Motor neuron (in vitro differentiated cells): ENCODE data around the gene PRKN. TPM values are rescaled to one million over a fixed set of nuclear protein-coding genes. Genes with fewer than 3 reads are reported as not detected.

Source experiments
- ATAC-seq, 8 experiments: fragments of 200-7000 bp; cut with Tn5 transposase; replicated peaks in 6 of 8; 2 replicates each; pipeline ENCODE4 v1.8.0; 2021; ENCODE audit warnings: mild to moderate bottlenecking in 8 of 8, moderate library complexity in 8 of 8
- H3K27ac ChIP-seq, 2 donors: fragments of 250-450 bp; sonication (Bioruptor Pico); 2 replicates each; pipeline ENCODE4 v1.9.0; 2021; ENCODE audit warnings: antibody characterized with exemption in 2 of 2, mild to moderate bottlenecking in 2 of 2, moderate library complexity in 1 of 2
- H3K4me1 ChIP-seq, 2 donors: fragments of 250-450 bp; sonication (Bioruptor Pico); replicated peaks in 1 of 2; 2 replicates each; pipeline ENCODE4 v1.6.1; 2021; ENCODE audit warnings: antibody characterized with exemption in 2 of 2, mild to moderate bottlenecking in 2 of 2, moderate library complexity in 1 of 2
- H3K4me3 ChIP-seq, 5 donors: fragments of 250-450 bp; sonication (Bioruptor Pico); 2 replicates each; pipeline ENCODE4 v1.9.0; 2021; ENCODE audit warnings: antibody characterized with exemption in 5 of 5, mild to moderate bottlenecking in 5 of 5, moderate library complexity in 4 of 5
- WGBS, 10 experiments: fragments of 450-650 bp; shearing (Covaris generic); methylation state at CpG; one replicate each; pipeline ENCODE4 v1.0.0; 2022; 5-methylcytosine and 5-hydroxymethylcytosine counted together
- in situ Hi-C, 9 experiments: fragments of 400-800 bp; cut with MboI; loops; one replicate each; pipeline ENCODE4 v1.15.0; 2021; ENCODE audit warnings: low sequenced_read_pairs in 9 of 9, low pct_unique_long_range_greater_than_20kb in 2 of 9; ENCODE audit not compliant: unreplicated experiment in 9 of 9
- total RNA-seq, 8 experiments: library from RNA; unstranded; fragments of 300-600 nt; gene quantifications; 2 replicates each; pipeline versions ENCODE4 v1.2.3 to v1.2.4, GENCODE V29; 2022

Gene PRKN
- total RNA-seq, 8 experiments from 2014 or later, result 0.71 to 8.1 (median 2.9) TPM

DNA sequence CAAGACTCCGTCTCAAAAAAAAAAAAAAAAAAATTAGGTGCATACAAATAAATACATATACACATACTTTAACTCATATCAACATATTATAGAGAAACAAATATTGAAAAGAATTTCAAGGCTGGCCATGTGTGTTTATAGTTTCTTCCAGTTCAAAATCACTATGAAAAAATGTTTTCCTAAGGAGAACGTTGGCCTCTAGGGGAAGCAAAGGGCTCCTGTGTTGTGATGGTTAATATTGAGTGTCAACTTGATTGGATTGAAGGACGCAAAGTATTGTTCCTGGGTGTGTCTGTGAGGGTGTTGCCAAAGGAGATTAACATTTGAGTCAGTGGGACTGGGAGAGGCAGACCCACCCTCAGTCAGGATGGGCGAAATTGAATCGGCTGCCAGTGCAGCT is 1271.7 kb downstream of the PRKN start:
- H3K4me1 ChIP-seq, result peaks cover 6 to 7% of the 10 kb centered on the region in 2 donors
- ATAC-seq, result no peak
- no peak overlapping the region for H3K4me3 ChIP-seq
- in situ Hi-C loops, result no loop called here
- WGBS, 10 experiments, result 29 to 100% (median 55%) methylated on average over 1 to 4 of the region's 5 CpGs; no CpG with 5 or more reads in 4 of the 10 experiments
- no peak overlapping the region for H3K27ac ChIP-seq

DNA sequence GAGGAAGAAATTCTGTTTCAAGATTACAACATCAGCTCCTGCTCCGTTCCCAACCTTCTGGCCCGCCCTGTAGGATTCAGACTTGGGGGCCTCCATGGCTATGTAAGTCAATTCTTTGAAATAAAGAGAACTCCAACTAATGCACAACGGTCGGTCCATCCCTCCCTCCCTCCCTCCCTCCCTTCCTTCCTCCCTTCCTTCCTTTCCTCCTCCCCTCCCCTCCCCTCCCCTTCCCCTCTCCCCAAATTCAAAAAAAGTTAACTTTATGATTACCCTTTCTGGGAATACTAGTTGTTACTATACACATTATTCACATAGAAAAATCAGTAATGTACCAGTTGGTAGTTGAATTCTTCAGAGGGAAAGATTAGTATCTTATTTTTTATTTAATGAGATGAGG is 1274.0 kb downstream of the PRKN start:
- in situ Hi-C loops, result no loop called here
- 33 to 100% (median 84%) methylated on average over 1 to 2 of the region's 4 CpGs; no CpG with 5 or more reads in 4 of the 10 experiments for WGBS, 10 experiments
- ATAC-seq, result no peak
- H3K27ac ChIP-seq, result no peak overlapping the region
- H3K4me1 ChIP-seq, result peaks cover 6% of the 10 kb centered on the region in 2 donors
- H3K4me3 ChIP-seq, result no peak overlapping the region

DNA sequence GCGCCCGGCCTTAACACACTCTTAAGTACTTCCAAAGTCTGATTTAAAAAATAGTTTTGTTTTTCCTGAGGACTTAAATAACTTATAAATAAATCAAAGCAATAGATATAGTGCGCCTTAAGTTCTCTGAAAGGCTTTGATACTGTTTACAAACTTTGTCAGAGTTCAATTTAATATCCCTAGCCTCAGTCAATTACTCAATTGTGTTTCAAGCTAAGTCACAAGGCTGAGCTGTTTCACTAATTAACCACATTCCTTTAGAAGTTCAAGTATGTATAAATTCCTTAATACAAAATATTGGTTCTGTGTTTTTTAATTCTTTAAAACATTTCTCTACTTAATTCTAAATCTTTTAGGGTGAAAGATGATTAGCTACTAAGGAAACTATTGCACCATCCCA is 1275.3 kb downstream of the PRKN start:
- in situ Hi-C loops, result no loop called here
- H3K4me1 ChIP-seq, result no peaks in the 10 kb centered on the region
- no peak overlapping the region for H3K27ac ChIP-seq
- H3K4me3 ChIP-seq, result no peak overlapping the region
- WGBS, 10 experiments, result 83 to 100% (median 93%) methylated on average over 1 to 3 of the region's 3 CpGs; no CpG with 5 or more reads in 2 of the 10 experiments
- no peak for ATAC-seq

DNA sequence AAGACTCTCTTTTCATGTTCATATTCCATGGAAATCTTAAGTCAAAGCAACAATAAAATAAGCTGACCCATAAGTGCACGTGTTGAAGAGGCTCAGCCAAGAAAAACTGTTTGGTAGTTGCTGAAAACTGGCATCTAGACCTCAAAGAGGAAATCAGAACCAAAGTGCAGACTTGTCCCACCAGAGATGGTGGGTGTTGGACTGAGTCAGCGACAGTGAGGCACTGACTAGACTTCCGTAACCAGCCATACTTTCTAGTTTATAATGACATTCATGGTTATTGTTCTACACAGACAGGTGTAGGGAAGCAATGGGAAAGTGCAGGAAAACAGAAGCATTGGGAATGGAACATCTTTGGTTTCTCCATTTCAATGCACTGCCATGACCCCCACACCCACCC is 1278.0 kb downstream of the PRKN start:
- no peak overlapping the region for H3K27ac ChIP-seq
- WGBS, 10 experiments, result 43 to 100% (median 94%) methylated on average over 1 to 3 of the region's 3 CpGs; no CpG with 5 or more reads in 3 of the 10 experiments
- in situ Hi-C loops, result no loop called here
- ATAC-seq, result no peak
- peaks cover 12 to 17% of the 10 kb centered on the region in 2 donors for H3K4me1 ChIP-seq
- H3K4me3 ChIP-seq, result no peak overlapping the region

DNA sequence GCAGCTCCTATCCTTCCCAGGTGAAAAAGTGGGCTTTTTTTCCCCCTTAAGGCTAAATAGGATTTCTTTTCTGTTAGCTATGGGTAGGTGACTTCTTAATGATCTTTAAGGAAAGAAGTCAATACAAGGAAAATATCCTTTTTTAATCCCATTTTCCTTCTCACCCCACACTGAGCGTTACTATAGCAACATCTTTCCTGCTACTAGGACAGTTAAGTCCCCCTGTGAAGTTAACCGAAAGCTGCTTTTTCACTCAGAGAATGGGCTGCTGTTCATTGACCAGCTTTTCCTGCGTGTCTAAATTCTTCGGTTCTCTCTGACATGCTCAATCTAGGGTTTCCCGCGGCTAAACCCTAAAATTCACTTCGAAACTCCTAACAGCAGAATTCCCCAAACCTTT is 1280.6 kb downstream of the PRKN start:
- no peak for ATAC-seq
- Histone ChIP-seq H3K27ac (no peak overlapping the region), H3K4me3 (no peak overlapping the region), H3K4me1 (peaks cover 21 to 23% of the 10 kb centered on the region in 2 donors)
- WGBS, 10 experiments, result 69 to 100% (median 84%) methylated on average over 1 to 7 of the region's 7 CpGs; no CpG with 5 or more reads in 1 of the 10 experiments
- in situ Hi-C loops, result no loop called here

DNA sequence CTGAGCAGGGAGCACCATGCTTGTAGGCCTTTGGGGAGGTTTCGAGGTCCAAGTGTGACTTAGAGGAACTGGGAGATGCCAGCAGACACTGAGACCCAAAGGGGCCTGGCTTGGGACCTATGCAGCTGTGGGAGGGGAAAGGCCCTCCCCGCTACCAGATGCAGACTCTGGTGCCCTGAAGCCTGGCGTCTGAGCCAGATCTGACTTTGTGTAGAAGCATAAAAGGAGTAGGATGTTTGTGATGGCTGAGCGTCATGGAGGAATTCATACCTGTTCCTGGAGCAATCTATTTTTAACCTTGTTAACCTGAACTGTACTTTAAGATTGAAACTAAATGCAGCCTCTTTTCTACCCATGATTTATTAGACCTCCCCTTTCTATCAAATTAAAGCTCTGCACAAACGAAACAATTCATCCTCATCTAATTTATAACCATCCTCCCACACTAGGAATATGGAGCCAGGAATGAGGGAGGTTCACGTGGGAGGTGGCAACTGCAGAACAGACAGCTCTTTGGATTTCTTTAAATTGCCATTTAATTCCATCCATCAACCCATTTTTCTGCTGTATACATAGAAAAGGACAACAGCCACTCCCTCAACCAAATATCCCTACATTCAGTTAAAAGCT is 1281.2 kb downstream of the PRKN start:
- ATAC-seq, result no peak
- WGBS, 10 experiments, result 20 to 100% (median 71%) methylated on average over 1 to 5 of the region's 6 CpGs; no CpG with 5 or more reads in 3 of the 10 experiments
- Histone ChIP-seq H3K4me1 (peaks cover 21 to 23% of the 10 kb centered on the region in 2 donors), H3K4me3 (no peak overlapping the region), H3K27ac (no peak overlapping the region)
- in situ Hi-C loops, result no loop called here

DNA sequence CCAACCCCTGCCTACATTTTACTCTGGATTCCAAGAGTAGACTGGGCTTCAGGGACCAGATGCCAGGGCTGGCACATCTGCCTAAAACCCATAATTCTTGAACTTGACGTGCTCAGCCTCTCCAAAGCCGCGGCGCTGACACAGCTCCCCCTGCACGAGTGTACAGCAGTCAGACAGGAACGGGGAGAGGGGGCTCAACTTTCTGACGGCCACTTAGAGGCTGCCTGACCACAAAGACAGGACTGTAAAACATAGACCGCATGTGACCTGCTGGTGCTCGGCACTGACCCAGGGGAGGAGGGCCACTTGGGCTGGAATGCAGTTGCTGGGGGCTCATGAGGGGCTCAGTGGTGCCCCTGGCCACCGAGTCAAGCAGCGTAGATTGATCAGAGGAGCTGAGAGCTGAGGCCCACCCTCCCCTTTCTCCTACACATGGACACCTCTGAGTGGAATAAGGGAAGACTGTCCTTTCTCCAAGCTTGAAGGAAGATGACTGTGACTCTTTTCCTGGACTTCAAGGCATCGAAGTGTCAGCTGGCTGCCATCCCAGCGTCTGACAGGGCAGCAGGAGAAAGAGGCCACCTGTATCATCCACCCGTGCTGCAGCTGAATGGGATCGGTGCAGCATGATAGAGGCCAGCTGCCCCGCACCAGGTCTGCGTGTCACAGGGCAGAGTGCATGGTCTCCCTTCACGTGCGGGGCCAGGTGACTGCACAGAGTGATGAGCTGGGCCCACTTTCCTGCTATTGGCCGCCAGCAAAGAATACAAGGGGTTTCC is 1282.4 kb downstream of the PRKN start:
- Histone ChIP-seq H3K4me1 (peaks cover 21 to 23% of the 10 kb centered on the region in 2 donors), H3K4me3 (no peak overlapping the region), H3K27ac (no peak overlapping the region)
- in situ Hi-C loops, result no loop called here
- 63 to 100% (median 75%) methylated on average over 1 to 15 of the region's 20 CpGs; no CpG with 5 or more reads in 4 of the 10 experiments for WGBS, 10 experiments
- ATAC-seq, result peak in 5 of 8 experiments; percentile 42 to 59 (median 54)

DNA sequence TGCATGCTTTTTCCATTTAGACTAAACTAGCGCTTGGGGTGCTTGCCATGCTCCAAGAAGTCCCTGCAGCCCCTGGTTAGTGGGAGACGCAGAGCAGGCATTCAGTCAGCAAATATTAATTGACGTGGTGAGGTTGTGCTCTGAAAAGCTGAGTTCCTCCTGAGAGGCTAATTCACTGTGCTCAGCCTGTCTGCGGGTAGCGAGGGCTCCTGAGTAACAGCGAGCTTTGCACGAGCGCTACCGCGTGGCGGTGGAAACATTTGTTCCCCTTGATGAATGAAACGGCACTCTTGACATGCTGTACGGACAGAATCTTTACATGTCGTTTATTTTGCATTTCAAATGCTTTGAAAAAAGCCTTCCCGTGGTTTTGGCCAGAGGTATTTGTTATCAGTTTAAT is 1283.1 kb downstream of the PRKN start:
- peak overlapping the region in 1 of 2 donors; percentile 4 for H3K27ac ChIP-seq
- H3K4me3 ChIP-seq, result no peak overlapping the region
- 13 to 93% (median 39%) methylated on average over 1 to 13 of the region's 15 CpGs for WGBS, 10 experiments

DNA sequence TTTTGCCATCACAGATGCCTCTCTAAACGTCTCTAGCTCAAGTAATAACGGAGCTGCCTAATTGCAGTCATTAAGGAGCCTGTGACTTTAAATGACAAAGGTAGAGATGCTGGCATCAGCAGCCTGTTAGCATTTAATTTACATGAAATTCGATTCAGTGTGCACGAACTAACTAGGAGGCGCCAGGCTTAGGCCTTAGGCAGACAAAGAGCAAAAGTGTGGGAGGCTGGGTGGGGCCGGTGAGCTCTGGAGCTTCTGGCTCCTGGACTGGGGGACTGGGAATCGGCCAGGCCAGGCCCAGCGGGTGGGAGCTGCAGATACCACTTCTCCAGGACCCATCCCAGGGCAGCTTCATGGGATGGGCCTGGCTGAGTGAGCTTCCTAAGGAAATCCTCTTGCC is 1283.7 kb downstream of the PRKN start:
- WGBS, 10 experiments, result 3 to 69% (median 32%) methylated on average over 1 to 6 of the region's 8 CpGs; no CpG with 5 or more reads in 3 of the 10 experiments
- peak overlapping the region in 1 of 2 donors; percentile 4 for H3K27ac ChIP-seq
- no peak overlapping the region for H3K4me3 ChIP-seq
- in situ Hi-C loops, result no loop called here
- peaks cover 21 to 23% of the 10 kb centered on the region in 2 donors for H3K4me1 ChIP-seq
- ATAC-seq, result peak; percentile 4 to 93 (median 60)

More for the DNA sequence above, 1283.1 kb downstream of the PRKN start:
- in situ Hi-C loops, result no loop called here
- peaks cover 21 to 23% of the 10 kb centered on the region in 2 donors for H3K4me1 ChIP-seq
- ATAC-seq, result peak in 7 of 8 experiments; percentile 37 to 88 (median 81)

DNA sequence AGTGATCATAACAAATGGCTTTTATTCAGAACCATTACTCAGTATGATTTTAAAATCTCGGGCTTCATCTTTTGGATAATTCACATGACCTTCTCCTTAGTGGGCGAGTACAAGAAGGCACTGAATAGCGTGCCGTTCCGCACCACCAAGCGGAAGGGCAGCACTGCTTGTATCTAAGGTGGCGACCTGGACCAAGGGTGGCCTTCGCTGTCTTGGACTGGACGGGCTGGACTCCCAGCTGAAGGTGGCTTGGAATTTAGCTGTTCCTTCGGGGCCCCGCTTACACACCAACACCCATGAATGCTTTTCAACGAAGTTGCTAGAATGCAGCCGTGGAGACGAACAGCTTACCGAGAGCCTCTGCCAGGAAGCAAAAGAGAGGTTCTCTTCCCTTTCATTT is 1285.1 kb downstream of the PRKN start:
- no peak overlapping the region for H3K27ac ChIP-seq
- no peak for ATAC-seq
- in situ Hi-C loops, result no loop called here
- 73 to 100% (median 90%) methylated on average over 1 to 10 of the region's 15 CpGs; no CpG with 5 or more reads in 3 of the 10 experiments for WGBS, 10 experiments
- no peak overlapping the region for H3K4me3 ChIP-seq
- peaks cover 21 to 23% of the 10 kb centered on the region in 2 donors for H3K4me1 ChIP-seq

DNA sequence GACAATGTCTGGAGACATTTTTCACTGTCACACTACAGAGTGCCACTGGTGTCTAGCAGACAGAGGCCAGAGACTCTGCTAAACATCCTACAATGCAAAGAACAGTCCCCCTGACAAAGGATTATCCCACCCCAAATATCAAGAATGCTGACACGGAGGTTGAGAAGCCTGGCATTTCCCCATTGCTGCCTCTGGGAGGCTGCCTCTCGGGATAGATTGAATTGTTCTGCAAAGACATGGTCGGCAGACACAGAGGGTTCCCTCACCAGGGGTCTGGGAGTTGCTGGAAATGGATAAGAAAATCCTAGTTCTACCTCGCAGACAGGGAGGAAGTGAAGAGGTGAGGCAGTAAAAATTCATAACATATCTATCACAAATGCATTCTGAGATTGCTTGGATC is 1287.3 kb downstream of the PRKN start:
- 83 to 100% (median 95%) methylated on average over 1 to 4 of the region's 4 CpGs; no CpG with 5 or more reads in 3 of the 10 experiments for WGBS, 10 experiments
- no peak for ATAC-seq
- in situ Hi-C loops, result no loop called here
- no peak overlapping the region for H3K4me3 ChIP-seq
- H3K4me1 ChIP-seq, result peaks cover 13 to 16% of the 10 kb centered on the region in 2 donors
- H3K27ac ChIP-seq, result no peak overlapping the region

DNA sequence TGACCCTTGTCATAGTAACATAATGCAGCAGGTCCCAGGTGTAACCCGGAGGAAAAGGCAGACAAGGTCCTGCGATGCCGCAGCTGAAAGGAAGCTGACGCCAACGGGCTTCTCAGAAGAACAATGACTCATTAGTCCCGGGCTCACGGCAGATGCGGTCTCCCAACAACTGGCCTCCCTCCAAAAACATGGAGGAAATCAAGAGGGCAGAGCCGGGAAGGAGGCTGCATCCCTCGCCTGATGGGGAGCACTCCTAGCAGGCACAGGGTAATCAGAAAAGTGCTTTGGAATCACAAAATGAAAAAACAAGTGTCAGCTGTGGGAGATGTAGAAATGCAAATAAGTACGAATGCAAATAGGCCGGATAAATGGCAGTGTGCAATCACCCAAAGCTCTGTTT is 1288.5 kb downstream of the PRKN start:
- H3K4me1 ChIP-seq, result peaks cover 3 to 16% of the 10 kb centered on the region in 2 donors
- no peak overlapping the region for H3K27ac ChIP-seq
- 15 to 90% (median 61%) methylated on average over 2 to 12 of the region's 12 CpGs; no CpG with 5 or more reads in 2 of the 10 experiments for WGBS, 10 experiments
- no peak overlapping the region for H3K4me3 ChIP-seq
- in situ Hi-C loops, result no loop called here
- ATAC-seq, result peak in 6 of 8 experiments; percentile 33 to 83 (median 42)

DNA sequence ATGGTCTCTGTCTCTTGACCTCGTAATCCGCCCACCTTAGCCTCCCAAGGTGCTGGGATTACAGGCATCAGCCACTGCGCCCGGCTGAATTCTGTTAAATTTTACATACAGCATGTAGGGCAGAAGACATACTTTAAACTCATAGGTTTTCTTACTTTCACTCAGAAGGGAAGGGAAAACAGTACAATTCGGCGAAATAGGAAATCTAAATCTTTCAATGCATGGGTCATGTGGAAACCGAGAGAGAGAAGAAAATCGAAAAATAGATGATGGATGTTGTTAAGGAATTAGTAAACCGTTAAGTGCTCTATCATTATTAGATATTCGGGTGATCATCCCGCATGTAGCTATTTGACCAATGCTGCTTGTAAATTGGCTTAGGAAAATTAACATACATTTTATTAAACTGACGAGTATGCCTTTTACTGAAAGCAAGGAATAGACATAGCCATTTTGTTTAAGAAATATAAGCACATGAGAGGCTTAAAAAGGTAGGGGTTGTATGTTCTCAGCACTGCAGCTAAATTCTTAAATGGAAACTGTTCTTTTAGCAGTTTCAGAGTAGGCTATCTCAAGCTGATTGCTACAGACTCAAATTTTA is 1289.0 kb downstream of the PRKN start:
- H3K4me3 ChIP-seq, result no peak overlapping the region
- in situ Hi-C loops, result no loop called here
- H3K4me1 ChIP-seq, result peaks cover 0 to 12% of the 10 kb centered on the region in 2 donors
- WGBS, 10 experiments, result 67 to 100% (median 86%) methylated on average over 4 to 12 of the region's 12 CpGs
- ATAC-seq, result peak in 2 of 8 experiments; percentile 22 to 44
- H3K27ac ChIP-seq, result no peak overlapping the region
